ENCODE results near the gene ACAA2. TPM values are rescaled to one million over a fixed set of nuclear protein-coding genes. Genes with fewer than 3 reads are reported as not detected.

The ACAA2 gene
- total RNA-seq, 1 experiment from 2014 or later, result 77.1 TPM

DNA sequence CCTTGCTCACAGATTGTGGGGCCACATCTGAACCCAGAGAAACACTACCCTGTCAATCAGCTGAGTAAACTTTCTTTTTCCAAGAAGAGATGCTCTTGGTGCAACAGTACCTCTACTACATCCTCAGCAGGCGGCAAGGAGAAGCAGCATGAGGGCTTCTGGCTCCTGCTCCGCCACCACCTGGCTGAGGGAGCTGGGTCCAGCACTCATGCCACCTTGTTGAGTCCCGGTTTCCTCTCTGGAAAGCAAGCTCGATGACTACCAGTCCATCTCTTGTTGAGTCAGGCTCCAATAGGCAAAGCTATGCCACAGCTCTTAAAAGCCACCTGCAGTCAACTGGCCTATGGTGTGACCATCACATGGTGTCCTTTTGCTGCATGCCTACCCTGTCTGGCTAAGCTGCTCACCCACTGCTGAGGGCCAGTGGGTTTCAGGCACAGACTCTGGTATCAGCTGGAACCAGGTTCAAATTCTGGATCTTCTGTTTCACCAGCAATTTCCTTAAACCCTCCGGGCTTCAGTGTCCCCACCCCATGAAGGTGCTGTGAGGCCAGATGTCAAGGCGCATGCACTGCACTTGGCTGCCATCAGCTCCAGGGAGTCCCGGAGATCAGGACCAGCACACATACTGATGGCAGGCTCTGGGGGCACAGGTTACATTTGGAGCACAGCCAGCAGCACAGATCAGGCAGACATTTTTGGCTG is 42.5 kb upstream of the ACAA2 start:
- intact Hi-C loops (cut with micrococcal nuclease; ENCODE audit: unreplicated experiment), result no loop called here
- no TSS peak for BruUV-seq (replicated peaks)
- no peak overlapping the region for H3K27ac Mint-ChIP-seq (ENCODE audit: unreplicated experiment)
- H3K9me3 Mint-ChIP-seq (ENCODE audit: low read depth, unreplicated experiment), result no peaks in the 10 kb centered on the region
- TF ChIP-seq, protein P1, sequence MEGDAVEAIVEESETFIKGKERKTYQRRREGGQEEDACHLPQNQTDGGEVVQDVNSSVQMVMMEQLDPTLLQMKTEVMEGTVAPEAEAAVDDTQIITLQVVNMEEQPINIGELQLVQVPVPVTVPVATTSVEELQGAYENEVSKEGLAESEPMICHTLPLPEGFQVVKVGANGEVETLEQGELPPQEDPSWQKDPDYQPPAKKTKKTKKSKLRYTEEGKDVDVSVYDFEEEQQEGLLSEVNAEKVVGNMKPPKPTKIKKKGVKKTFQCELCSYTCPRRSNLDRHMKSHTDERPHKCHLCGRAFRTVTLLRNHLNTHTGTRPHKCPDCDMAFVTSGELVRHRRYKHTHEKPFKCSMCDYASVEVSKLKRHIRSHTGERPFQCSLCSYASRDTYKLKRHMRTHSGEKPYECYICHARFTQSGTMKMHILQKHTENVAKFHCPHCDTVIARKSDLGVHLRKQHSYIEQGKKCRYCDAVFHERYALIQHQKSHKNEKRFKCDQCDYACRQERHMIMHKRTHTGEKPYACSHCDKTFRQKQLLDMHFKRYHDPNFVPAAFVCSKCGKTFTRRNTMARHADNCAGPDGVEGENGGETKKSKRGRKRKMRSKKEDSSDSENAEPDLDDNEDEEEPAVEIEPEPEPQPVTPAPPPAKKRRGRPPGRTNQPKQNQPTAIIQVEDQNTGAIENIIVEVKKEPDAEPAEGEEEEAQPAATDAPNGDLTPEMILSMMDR (IDR thresholded peaks at IDR 0.05; ENCODE audit: unreplicated experiment), result no peak
- DNase-seq, result no peak
- no peak overlapping the region for H3K4me3 Mint-ChIP-seq (ENCODE audit: low read depth, unreplicated experiment)
- CTCF ChIA-PET, result no interaction called here
- H3K36me3 Mint-ChIP-seq (ENCODE audit: insufficient read depth, unreplicated experiment), result peaks cover 16% of the 10 kb centered on the region
- peaks cover 42% of the 10 kb centered on the region for H3K4me1 Mint-ChIP-seq (ENCODE audit: low read depth, unreplicated experiment)
- no peaks in the 10 kb centered on the region for H3K27me3 Mint-ChIP-seq (ENCODE audit: unreplicated experiment)

DNA sequence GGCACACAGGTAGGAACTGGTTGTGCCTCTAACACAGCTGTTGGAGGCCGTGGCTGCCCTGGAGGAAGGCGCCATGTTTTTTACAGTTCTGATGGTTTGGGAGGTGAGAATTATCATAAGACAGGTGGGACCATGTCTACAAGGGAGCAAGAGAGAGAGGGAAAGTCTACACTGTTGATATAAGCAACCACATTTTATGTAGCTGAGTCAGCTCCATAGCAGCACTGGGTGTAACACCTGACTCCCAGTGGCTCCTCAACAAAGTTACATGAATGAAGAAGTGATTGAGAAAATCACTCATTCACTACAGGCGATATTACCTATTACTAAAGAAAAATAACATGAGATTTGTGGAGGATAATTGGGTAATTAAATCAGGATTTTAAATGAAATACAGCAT is 41.3 kb upstream of the ACAA2 start:
- no peaks in the 10 kb centered on the region for H3K9me3 Mint-ChIP-seq (ENCODE audit: low read depth, unreplicated experiment)
- TF ChIP-seq, protein P1 (IDR thresholded peaks at IDR 0.05; ENCODE audit: unreplicated experiment), result no peak

DNA sequence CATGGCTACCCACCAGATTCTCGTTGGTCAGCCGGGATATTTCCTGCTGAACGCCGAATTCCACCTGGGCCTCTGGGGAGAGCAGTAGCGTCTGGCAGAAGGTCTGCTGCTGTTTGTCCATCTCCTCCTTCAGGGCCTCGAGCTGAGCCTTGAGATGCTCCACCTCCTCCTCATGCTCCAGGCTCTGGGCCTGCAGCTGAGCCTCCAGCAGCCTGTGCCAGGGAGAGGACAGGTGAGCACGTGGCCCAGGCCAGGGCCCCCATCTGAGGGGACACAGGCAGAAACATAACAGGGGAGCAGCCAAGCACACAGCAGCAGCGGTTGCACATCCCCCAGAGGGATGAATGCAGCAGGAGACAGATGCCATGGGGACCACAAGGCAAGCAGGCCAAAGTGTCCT is 40.1 kb upstream of the ACAA2 start:
- H3K4me3 Mint-ChIP-seq (ENCODE audit: low read depth, unreplicated experiment), result no peak overlapping the region
- H3K27ac Mint-ChIP-seq (ENCODE audit: unreplicated experiment), result no peak overlapping the region
- BruUV-seq (replicated peaks), result no TSS peak
- H3K9me3 Mint-ChIP-seq (ENCODE audit: low read depth, unreplicated experiment), result no peaks in the 10 kb centered on the region
- DNase-seq, result no peak
- intact Hi-C loops (cut with micrococcal nuclease; ENCODE audit: unreplicated experiment), result no loop called here
- H3K27me3 Mint-ChIP-seq (ENCODE audit: unreplicated experiment), result no peaks in the 10 kb centered on the region
- peaks cover 45% of the 10 kb centered on the region for H3K4me1 Mint-ChIP-seq (ENCODE audit: low read depth, unreplicated experiment)
- CTCF ChIA-PET, result no interaction called here
- TF ChIP-seq, protein P1 (IDR thresholded peaks at IDR 0.05; ENCODE audit: unreplicated experiment), result no peak
- peaks cover 19% of the 10 kb centered on the region for H3K36me3 Mint-ChIP-seq (ENCODE audit: insufficient read depth, unreplicated experiment)

More for the DNA sequence above, 41.3 kb upstream of the ACAA2 start:
- Mint-ChIP-seq H3K4me1 (ENCODE audit: low read depth, unreplicated experiment) (peaks cover 45% of the 10 kb centered on the region), H3K27me3 (ENCODE audit: unreplicated experiment) (no peaks in the 10 kb centered on the region), H3K36me3 (ENCODE audit: insufficient read depth, unreplicated experiment) (peaks cover 20% of the 10 kb centered on the region), H3K27ac (ENCODE audit: unreplicated experiment) (no peak overlapping the region), H3K4me3 (ENCODE audit: low read depth, unreplicated experiment) (no peak overlapping the region)
- no peak for DNase-seq
- intact Hi-C loops (cut with micrococcal nuclease; ENCODE audit: unreplicated experiment), result no loop called here
- CTCF ChIA-PET, result no interaction called here
- no TSS peak for BruUV-seq (replicated peaks)

DNA sequence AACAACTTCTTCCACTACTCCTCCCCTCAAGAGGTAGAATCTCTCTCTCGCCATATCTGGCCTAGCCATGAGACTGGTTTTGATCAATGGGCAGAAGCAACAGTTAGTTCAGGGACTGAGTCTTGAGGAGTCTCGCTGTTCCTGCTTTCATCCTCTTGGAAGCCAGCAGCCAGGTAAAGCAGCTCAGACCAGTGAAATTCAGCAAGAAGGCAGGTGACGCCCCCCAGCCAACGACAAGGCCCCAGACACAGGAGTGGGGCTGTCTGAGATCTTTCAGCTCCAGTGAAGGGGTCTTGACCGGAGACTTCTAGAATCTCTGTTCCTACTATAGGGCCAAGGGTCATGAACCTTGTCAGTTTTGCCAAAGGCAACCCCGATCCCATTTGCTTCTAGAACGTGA is 39.7 kb upstream of the ACAA2 start:
- CTCF ChIA-PET, result no interaction called here
- Mint-ChIP-seq H3K9me3 (ENCODE audit: low read depth, unreplicated experiment) (no peaks in the 10 kb centered on the region), H3K27me3 (ENCODE audit: unreplicated experiment) (no peaks in the 10 kb centered on the region), H3K27ac (ENCODE audit: unreplicated experiment) (no peak overlapping the region), H3K4me3 (ENCODE audit: low read depth, unreplicated experiment) (no peak overlapping the region), H3K4me1 (ENCODE audit: low read depth, unreplicated experiment) (peaks cover 45% of the 10 kb centered on the region), H3K36me3 (ENCODE audit: insufficient read depth, unreplicated experiment) (peaks cover 21% of the 10 kb centered on the region)
- no peak for DNase-seq
- TF ChIP-seq, protein P1 (IDR thresholded peaks at IDR 0.05; ENCODE audit: unreplicated experiment), result no peak
- intact Hi-C loops (cut with micrococcal nuclease; ENCODE audit: unreplicated experiment), result no loop called here
- no TSS peak for BruUV-seq (replicated peaks)

Data from Calu3 (cell line).